HEK293T (cell line): ENCODE results near the gene SCUBE1.

ENCODE experiments used
- CTCF ChIA-PET: fragments of 350-600 bp; formaldehyde crosslinking; extraction: SDS; loops from one replicate; lab custom pipeline; 2021; ENCODE audit warnings: antibody characterized with exemption, inconsistent platforms; lab: Yijun Ruan, JAX
- POLR2A ChIA-PET: fragments of 350-600 bp; formaldehyde crosslinking; extraction: SDS; loops from one replicate; lab custom pipeline; 2020; ENCODE audit warnings: antibody characterized with exemption, inconsistent platforms; lab: Yijun Ruan, JAX
- DNase-seq: peaks from one replicate; pipeline ENCODE4 v3.0.0; 2012; ENCODE audit warnings: mixed read lengths; ENCODE audit errors: extremely low spot score
- ARNT ChIP-seq: fragments of 450-650 bp; IDR thresholded peaks from 2 replicates; pipeline ENCODE4 v1.6.1; 2017; ENCODE audit warnings: mild to moderate bottlenecking
- BHLHE40 ChIP-seq: fragments of 450-650 bp; IDR thresholded peaks from 2 replicates; pipeline ENCODE4 v1.6.1; 2016; ENCODE audit warnings: mild to moderate bottlenecking, moderate library complexity, borderline replicate concordance
- CTBP1 ChIP-seq: fragments of 450-650 bp; IDR thresholded peaks from 2 replicates; pipeline ENCODE4 v1.6.1; 2016; ENCODE audit warnings: borderline replicate concordance
- ELF4 ChIP-seq: fragments of 450-650 bp; IDR thresholded peaks from 2 replicates; pipeline ENCODE4 v1.6.1; 2017; ENCODE audit warnings: antibody characterized with exemption
- FOXA1 ChIP-seq: fragments of 450-650 bp; IDR thresholded peaks from 2 replicates; pipeline ENCODE4 v1.6.1; 2016; ENCODE audit warnings: mild to moderate bottlenecking
- FOXK2 ChIP-seq: fragments of 450-650 bp; IDR thresholded peaks from 2 replicates; pipeline ENCODE4 v1.6.1; 2016; ENCODE audit warnings: mild to moderate bottlenecking
- FOXM1 ChIP-seq: fragments of 450-650 bp; IDR thresholded peaks from 2 replicates; pipeline ENCODE4 v1.6.1; 2017; ENCODE audit warnings: mild to moderate bottlenecking, borderline replicate concordance
- HDGF ChIP-seq: fragments of 450-650 bp; IDR thresholded peaks from 2 replicates; pipeline ENCODE4 v1.6.1; 2017; ENCODE audit warnings: antibody characterized with exemption, borderline replicate concordance
- L3MBTL2 ChIP-seq: fragments of 450-650 bp; conservative IDR thresholded peaks from 2 replicates; pipeline ENCODE4 v1.6.1; 2016; ENCODE audit warnings: mild to moderate bottlenecking
- LEF1 ChIP-seq: fragments of 450-650 bp; IDR thresholded peaks from 2 replicates; pipeline ENCODE4 v1.6.1; 2017; ENCODE audit warnings: mild to moderate bottlenecking, borderline replicate concordance
- NFRKB ChIP-seq: fragments of 450-650 bp; IDR thresholded peaks from 2 replicates; pipeline ENCODE4 v1.6.1; 2016; ENCODE audit warnings: mild to moderate bottlenecking, moderate library complexity
- SP1 ChIP-seq: fragments of 450-650 bp; IDR thresholded peaks from 2 replicates; pipeline ENCODE4 v1.6.1; 2017
- SUZ12 ChIP-seq: fragments of 450-650 bp; IDR thresholded peaks from 2 replicates; pipeline ENCODE4 v1.6.1; 2016; ENCODE audit warnings: mild to moderate bottlenecking
- TARDBP ChIP-seq: fragments of 450-650 bp; IDR thresholded peaks from 2 replicates; pipeline ENCODE4 v1.6.1; 2016
- ZNF384 ChIP-seq: fragments of 450-650 bp; IDR thresholded peaks from 2 replicates; pipeline ENCODE4 v1.6.1; 2016
- TF ChIP-seq, protein P1 (sequence below): fragments of 450-650 bp; IDR thresholded peaks from 2 replicates; pipeline ENCODE4 v1.6.1; 2016

SCUBE1 gene

DNA sequence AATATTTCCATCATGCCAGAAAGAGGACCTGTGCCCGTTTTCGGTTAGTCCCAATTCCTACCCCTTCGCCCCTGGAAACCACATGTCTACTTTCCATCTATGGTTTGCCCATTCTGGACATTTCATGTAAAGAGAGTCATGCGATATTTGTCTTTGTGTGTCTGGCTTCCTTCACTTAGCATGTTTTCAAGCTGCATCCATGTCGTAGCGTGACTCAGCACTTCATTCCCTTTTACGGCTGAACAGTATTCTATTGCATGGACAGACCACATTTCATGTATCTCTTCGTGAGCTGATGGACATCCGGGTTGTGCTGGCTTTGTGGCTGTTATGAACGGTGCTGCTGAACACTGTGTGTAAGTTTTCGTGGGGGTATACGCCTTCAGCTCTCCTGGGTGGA is 43.4 kb downstream of the SCUBE1 start:
- TF ChIP-seq CTBP1 (no peak), HDGF (no peak), ZNF384 (no peak), LEF1 (no peak), FOXM1 (no peak), SUZ12 (no peak), SP1 (no peak), BHLHE40 (no peak), ARNT (no peak), TARDBP (no peak), FOXA1 (no peak), NFRKB (no peak), L3MBTL2 (no peak), ELF4 (no peak), FOXK2 (no peak)
- TF ChIP-seq, protein P1, sequence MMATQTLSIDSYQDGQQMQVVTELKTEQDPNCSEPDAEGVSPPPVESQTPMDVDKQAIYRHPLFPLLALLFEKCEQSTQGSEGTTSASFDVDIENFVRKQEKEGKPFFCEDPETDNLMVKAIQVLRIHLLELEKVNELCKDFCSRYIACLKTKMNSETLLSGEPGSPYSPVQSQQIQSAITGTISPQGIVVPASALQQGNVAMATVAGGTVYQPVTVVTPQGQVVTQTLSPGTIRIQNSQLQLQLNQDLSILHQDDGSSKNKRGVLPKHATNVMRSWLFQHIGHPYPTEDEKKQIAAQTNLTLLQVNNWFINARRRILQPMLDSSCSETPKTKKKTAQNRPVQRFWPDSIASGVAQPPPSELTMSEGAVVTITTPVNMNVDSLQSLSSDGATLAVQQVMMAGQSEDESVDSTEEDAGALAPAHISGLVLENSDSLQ = no peak
- CTCF ChIA-PET = interaction anchor here (1.6 kb wide), 1 partner anchor 25 kb away, joined by 3 read pairs; no protein-coding TSS in a partner anchor
- no peak for DNase-seq
- POLR2A ChIA-PET = no interaction called here

DNA sequence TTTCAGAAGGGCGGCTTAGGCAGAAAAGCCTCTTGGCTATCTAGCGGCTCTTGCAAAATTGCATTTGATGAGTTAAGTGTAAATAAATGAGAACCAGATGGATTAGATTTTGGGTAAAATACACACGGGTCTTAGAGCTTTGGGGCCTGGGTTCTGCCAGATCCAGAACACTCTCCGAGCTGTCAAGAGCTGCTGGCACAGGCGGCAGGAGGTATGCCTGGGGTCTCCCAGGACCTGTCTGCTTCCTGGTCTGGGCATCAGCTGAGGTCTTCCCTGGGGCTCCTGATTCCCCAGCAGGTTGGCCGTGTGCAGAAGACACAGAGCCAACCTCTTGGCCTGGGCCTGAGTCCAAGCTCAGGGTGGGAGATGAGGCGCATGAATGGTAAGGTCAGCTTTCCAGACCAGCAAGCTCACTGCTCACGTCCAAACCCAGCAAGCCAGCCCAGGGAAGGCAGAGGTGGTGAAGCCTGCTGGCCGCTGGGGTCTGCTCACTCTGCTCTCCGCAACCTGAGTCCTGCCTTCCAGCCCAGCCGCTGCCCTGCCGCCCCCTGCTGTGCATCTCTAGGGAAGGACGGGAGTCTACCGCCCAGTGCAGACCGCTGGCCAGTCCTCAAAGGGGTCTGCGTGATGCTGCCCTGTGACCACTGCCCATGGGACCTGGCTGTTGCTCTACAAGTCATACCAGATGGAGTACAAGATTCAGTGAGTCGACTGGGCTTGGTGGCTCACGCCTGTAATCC is 44.9 kb downstream of the SCUBE1 start:
- ChIA-PET CTCF (interaction anchor here (0.6 kb wide), 1 partner anchor 23 kb away, joined by 3 read pairs; no protein-coding TSS in a partner anchor), POLR2A (interaction anchor here (2.3 kb wide), 1 partner anchor 10 kb away, joined by 6 read pairs; no protein-coding TSS in a partner anchor)
- TF ChIP-seq, protein P1 = no peak
- TF ChIP-seq SUZ12 (no peak), ELF4 (no peak), ARNT (no peak), L3MBTL2 (no peak), BHLHE40 (no peak), SP1 (no peak), FOXA1 (no peak), FOXM1 (no peak), TARDBP (no peak), ZNF384 (no peak), FOXK2 (no peak), LEF1 (no peak), HDGF (no peak), CTBP1 (no peak), NFRKB (no peak)
- no peak for DNase-seq

DNA sequence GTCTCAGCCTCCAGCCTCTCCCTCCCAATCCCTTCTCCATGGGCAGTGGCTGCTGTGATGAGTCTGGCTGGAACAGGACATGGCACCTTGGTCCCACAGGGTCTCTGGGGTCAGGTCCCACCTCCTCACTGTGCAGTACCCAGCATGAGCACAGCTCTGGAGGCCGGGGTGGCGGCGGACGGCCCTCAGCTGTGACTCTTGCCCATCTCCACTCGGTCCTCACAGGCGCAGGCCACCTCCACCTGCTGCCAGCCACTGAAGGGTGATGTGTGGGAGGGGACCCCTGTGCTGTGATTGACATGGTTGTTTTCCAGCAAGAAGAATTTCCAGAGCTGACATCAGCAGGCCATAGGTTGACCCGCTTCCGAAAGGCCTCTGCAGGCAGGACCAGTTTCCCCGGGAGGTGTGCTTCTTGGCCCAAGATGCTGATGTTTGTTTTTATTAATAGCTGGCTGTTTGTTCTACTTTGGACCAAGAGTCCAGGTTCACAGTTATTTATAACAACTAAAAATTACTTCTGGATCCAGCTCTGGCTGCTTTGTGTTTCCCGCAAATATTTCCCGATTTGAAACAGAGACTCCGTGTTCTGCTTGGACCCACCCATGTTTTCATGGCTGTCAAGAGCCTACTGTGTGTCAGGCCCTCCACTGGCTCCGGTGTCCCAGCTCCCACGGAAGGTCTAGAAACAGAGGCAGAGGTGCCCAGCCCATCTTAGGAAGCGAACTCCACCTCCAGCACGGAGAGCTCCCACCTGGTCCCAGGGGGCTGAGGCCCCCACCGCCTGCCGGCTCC is 45.7 kb downstream of the SCUBE1 start:
- ChIA-PET CTCF (interaction anchor here (0.6 kb wide), 1 partner anchor 22 kb away, joined by 3 read pairs; no protein-coding TSS in a partner anchor), POLR2A (interaction anchor here (2.3 kb wide), 1 partner anchor 11 kb away, joined by 6 read pairs; no protein-coding TSS in a partner anchor)
- TF ChIP-seq ELF4 (no peak), ZNF384 (no peak), HDGF (no peak), BHLHE40 (no peak), FOXK2 (no peak), LEF1 (no peak), SP1 (no peak), TARDBP (no peak), SUZ12 (no peak), FOXM1 (no peak), NFRKB (no peak), FOXA1 (no peak), L3MBTL2 (no peak), CTBP1 (no peak), ARNT (no peak)
- TF ChIP-seq, protein P1 = no peak
- DNase-seq = no peak

DNA sequence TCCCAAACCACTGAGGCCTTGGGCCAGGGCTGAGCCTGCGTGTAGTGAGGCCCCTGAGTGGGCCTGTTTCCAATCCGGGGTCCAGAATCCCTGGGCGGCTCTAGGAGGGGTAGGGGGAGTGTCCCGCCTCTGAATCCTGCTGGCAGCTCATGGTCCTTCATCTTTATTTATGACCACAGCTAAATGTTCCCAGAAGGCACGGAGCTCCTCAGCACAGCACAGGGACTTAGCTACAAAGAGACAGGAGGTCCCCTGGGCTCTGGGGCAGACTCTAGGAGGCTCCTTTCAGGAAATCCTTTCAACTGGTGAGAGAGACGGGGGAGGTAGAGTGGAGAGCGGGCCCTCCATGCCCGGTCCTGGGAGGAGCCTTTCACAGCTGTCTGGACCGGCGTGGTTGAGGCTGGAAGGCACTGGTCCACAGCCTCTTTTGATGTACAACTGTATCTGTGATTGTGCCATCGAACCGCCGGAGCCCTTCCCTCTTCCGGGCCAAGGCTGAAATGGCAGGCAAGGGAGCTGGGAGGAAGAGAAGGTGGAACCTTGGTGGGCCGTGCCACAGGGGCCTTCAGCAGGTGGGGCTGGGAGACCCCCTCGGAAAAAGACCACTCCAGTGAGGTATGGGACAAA is 46.8 kb downstream of the SCUBE1 start:
- TF ChIP-seq BHLHE40 (no peak), ELF4 (no peak), TARDBP (no peak), ZNF384 (no peak), FOXM1 (no peak), SP1 (no peak), CTBP1 (no peak), ARNT (no peak), FOXK2 (no peak), FOXA1 (no peak), NFRKB (no peak), HDGF (no peak), LEF1 (no peak), SUZ12 (no peak), L3MBTL2 (no peak)
- TF ChIP-seq, protein P1 = no peak
- ChIA-PET CTCF (interaction anchor here (1.5 kb wide), 1 partner anchor 23 kb away, joined by 5 read pairs; no protein-coding TSS in a partner anchor), POLR2A (interaction anchor here (2.3 kb wide), 1 partner anchor 12 kb away, joined by 6 read pairs; no protein-coding TSS in a partner anchor)
- DNase-seq = no peak
